ENCODE data around the gene GUCA2A.

GRCh38 chr1:42145389-42145716, 19.2 kb downstream of the GUCA2A start:
- TF ChIP-seq CTCF (IDR thresholded peaks at IDR 0.05; ENCODE audit: insufficient read depth, low read depth, low read length) (no peak), EZH2 (IDR thresholded peaks at IDR 0.05; ENCODE audit: insufficient read depth, low read length) (peak; percentile 3)

Data from astrocyte (in vitro differentiated cells and primary cell).